ENCODE measurements around the gene RTN4. TPM values are rescaled to one million over a fixed set of nuclear protein-coding genes. Genes with fewer than 3 reads are reported as not detected.
A peak's percentile ranks its signal among the peaks of the same experiment; 100 is the strongest.

Gene RTN4
- total and polyA plus RNA-seq, 10 donors = 55.2 to 215 (median 155) TPM

- H3K4me1 ChIP-seq = peaks cover 0 to 21% (median 7%) of the 10 kb centered on the region in 6 donors
- H3K27ac ChIP-seq = no peak overlapping the region
- H3K36me3 ChIP-seq = peaks cover 0 to 81% (median 13%) of the 10 kb centered on the region in 6 donors
- intact Hi-C loops (cut with DNase I; ENCODE audit: low total_unique reads) = no loop called here
- H3K27me3 ChIP-seq (replicated peaks in 1 of 7) = no peaks in the 10 kb centered on the region
- TF ChIP-seq POLR2AphosphoS5 (IDR thresholded peaks at IDR 0.05) (peak in 1 of 3 donors; percentile 5), CTCF (IDR thresholded peaks at IDR 0.05 in 8 of 11, conservative IDR thresholded peaks at IDR 0.05 in 3 of 11) (no peak)
- no peaks in the 10 kb centered on the region for H3K9me3 ChIP-seq
- no peak overlapping the region for H3K4me3 ChIP-seq
- WGBS, 5 donors = 91 to 98% (median 94%) methylated on average over 9 to 10 of the region's 10 CpGs
- no peak for DNase-seq
Observed at GRCh38 chr2:54968561-54969218, 81.6 kb downstream of the RTN4 start.

- no peaks in the 10 kb centered on the region for H3K9me3 ChIP-seq
- 94 to 97% (median 95%) methylated on average over 18 of the region's 18 CpGs for WGBS, 5 donors
- peaks cover 0 to 19% (median 7%) of the 10 kb centered on the region in 6 donors for H3K4me1 ChIP-seq
- no peaks in the 10 kb centered on the region for H3K27me3 ChIP-seq (replicated peaks in 1 of 7)
- no peak overlapping the region for H3K27ac ChIP-seq
- peak; percentile 33 to 53 (median 35) for TF ChIP-seq POLR2AphosphoS5 (IDR thresholded peaks at IDR 0.05)
- TF ChIP-seq POLR2A (IDR thresholded peaks at IDR 0.05) = no peak
- H3K36me3 ChIP-seq = peaks cover 0 to 72% (median 12%) of the 10 kb centered on the region in 6 donors
- DNase-seq = peak; percentile 51
- H3K4me3 ChIP-seq = no peak overlapping the region
- intact Hi-C loops (cut with DNase I; ENCODE audit: low total_unique reads) = no loop called here
Observed at GRCh38 chr2:54967759-54968365, 82.4 kb downstream of the RTN4 start.

GRCh38 chr2:54967269-54967668, 83.0 kb downstream of the RTN4 start:
- Histone ChIP-seq H3K9me3 (no peaks in the 10 kb centered on the region), H3K4me1 (peaks cover 0 to 19% (median 7%) of the 10 kb centered on the region in 6 donors), H3K27ac (no peak overlapping the region), H3K27me3 (replicated peaks in 1 of 7) (no peaks in the 10 kb centered on the region), H3K4me3 (no peak overlapping the region), H3K36me3 (peaks cover 0 to 66% (median 12%) of the 10 kb centered on the region in 6 donors)
- no peak for DNase-seq
- WGBS, 5 donors = 75 to 92% (median 84%) methylated on average over 4 of the region's 4 CpGs
- intact Hi-C loops (cut with DNase I; ENCODE audit: low total_unique reads) = no loop called here
- TF ChIP-seq POLR2A (IDR thresholded peaks at IDR 0.05) (no peak), CTCF (IDR thresholded peaks at IDR 0.05 in 8 of 11, conservative IDR thresholded peaks at IDR 0.05 in 3 of 11) (no peak), POLR2AphosphoS5 (IDR thresholded peaks at IDR 0.05) (no peak)

GRCh38 chr2:54966837-54967236, 83.4 kb downstream of the RTN4 start:
- DNase-seq = no peak
- Histone ChIP-seq H3K9me3 (no peaks in the 10 kb centered on the region), H3K4me3 (no peak overlapping the region), H3K4me1 (peaks cover 0 to 19% (median 7%) of the 10 kb centered on the region in 6 donors), H3K27ac (peak overlapping the region in 2 of 8 donors; percentile 23 to 31), H3K36me3 (peaks cover 0 to 62% (median 12%) of the 10 kb centered on the region in 6 donors), H3K27me3 (replicated peaks in 1 of 7) (no peaks in the 10 kb centered on the region)
- TF ChIP-seq POLR2A (IDR thresholded peaks at IDR 0.05) (no peak), POLR2AphosphoS5 (IDR thresholded peaks at IDR 0.05) (no peak)
- intact Hi-C loops (cut with DNase I; ENCODE audit: low total_unique reads) = no loop called here
- 94 to 99% (median 97%) methylated on average over 3 of the region's 3 CpGs for WGBS, 5 donors

GRCh38 chr2:54966165-54966832, 84.0 kb downstream of the RTN4 start:
- DNase-seq = no peak
- Histone ChIP-seq H3K4me3 (no peak overlapping the region), H3K9me3 (no peaks in the 10 kb centered on the region), H3K36me3 (peaks cover 0 to 57% (median 11%) of the 10 kb centered on the region in 6 donors), H3K27ac (peak overlapping the region in 2 of 8 donors; percentile 23 to 31), H3K4me1 (peaks cover 0 to 19% (median 7%) of the 10 kb centered on the region in 6 donors), H3K27me3 (replicated peaks in 1 of 7) (no peaks in the 10 kb centered on the region)
- 72 to 84% (median 75%) methylated on average over 8 of the region's 8 CpGs for WGBS, 5 donors
- intact Hi-C loops (cut with DNase I; ENCODE audit: low total_unique reads) = no loop called here
- TF ChIP-seq POLR2A (IDR thresholded peaks at IDR 0.05) (no peak), CTCF (IDR thresholded peaks at IDR 0.05 in 8 of 11, conservative IDR thresholded peaks at IDR 0.05 in 3 of 11) (no peak), POLR2AphosphoS5 (IDR thresholded peaks at IDR 0.05) (peak in 1 of 3 donors; percentile 33)

All from spleen (tissue), 11 donors.